ENCODE measurements around the gene TNXB. TPM values are rescaled to one million over a fixed set of nuclear protein-coding genes. Genes with fewer than 3 reads are reported as not detected.

The TNXB gene
- total and polyA plus RNA-seq, 9 of the 15 experiments (the other 6 are each of a cell fraction or from before 2014, with no cell fraction given): 0.14 to 28.1 (median 12.4) TPM

DNA sequence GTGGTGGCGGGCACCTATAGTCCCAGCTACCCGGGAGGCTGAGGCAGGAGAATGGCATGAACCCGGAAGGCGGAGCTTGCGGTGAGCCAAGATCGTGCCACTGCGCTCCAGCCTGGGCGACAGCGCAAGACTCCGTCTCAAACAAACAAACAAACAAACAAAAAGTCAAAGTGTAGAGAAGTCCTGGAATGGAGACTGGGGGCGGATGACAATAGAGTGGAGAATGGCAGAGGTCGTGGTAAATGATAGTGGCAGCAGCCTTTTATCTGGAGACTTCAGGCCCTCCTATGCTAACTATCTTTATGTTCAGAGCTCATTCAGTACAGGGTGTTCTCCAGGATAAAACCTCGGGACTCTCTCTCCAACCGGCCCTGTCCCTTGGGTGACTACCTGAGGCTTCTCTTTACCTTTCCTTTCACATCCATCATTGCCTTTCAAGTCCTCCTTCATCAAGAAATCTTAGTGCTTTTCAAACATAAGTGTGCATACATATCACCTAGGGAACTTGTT lies 22.4 kb upstream of the TNXB start (continued):
- no peak for TF ChIP-seq HNRNPH1 (optimal IDR thresholded peaks at IDR 0.05; ENCODE audit: low read depth, low read length)
- TF ChIP-seq HBP1 (CRISPR knock-in tag; IDR thresholded peaks at IDR 0.05): peak; percentile 74; the same call in 1 of the 2 replicates
- TF ChIP-seq, protein P1, sequence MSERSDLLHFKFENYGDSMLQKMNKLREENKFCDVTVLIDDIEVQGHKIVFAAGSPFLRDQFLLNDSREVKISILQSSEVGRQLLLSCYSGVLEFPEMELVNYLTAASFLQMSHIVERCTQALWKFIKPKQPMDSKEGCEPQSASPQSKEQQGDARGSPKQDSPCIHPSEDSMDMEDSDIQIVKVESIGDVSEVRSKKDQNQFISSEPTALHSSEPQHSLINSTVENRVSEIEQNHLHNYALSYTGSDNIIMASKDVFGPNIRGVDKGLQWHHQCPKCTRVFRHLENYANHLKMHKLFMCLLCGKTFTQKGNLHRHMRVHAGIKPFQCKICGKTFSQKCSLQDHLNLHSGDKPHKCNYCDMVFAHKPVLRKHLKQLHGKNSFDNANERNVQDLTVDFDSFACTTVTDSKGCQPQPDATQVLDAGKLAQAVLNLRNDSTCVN (CRISPR knock-in tag; IDR thresholded peaks at IDR 0.05): peak; percentile 89; the same call in 1 of the 2 replicates
- peak; percentile 72 for TF ChIP-seq CREM (IDR thresholded peaks at IDR 0.05; ENCODE audit: low read depth)
- no peak for TF ChIP-seq ZNF436 (CRISPR knock-in tag; IDR thresholded peaks at IDR 0.05)
- peak; percentile 86 for TF ChIP-seq THRB (CRISPR knock-in tag; conservative IDR thresholded peaks at IDR 0.05)
- TF ChIP-seq SMARCA4 (IDR thresholded peaks at IDR 0.05): peak; percentile 99
- TF ChIP-seq, protein P2, sequence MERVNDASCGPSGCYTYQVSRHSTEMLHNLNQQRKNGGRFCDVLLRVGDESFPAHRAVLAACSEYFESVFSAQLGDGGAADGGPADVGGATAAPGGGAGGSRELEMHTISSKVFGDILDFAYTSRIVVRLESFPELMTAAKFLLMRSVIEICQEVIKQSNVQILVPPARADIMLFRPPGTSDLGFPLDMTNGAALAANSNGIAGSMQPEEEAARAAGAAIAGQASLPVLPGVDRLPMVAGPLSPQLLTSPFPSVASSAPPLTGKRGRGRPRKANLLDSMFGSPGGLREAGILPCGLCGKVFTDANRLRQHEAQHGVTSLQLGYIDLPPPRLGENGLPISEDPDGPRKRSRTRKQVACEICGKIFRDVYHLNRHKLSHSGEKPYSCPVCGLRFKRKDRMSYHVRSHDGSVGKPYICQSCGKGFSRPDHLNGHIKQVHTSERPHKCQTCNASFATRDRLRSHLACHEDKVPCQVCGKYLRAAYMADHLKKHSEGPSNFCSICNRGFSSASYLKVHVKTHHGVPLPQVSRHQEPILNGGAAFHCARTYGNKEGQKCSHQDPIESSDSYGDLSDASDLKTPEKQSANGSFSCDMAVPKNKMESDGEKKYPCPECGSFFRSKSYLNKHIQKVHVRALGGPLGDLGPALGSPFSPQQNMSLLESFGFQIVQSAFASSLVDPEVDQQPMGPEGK (CRISPR knock-in tag; IDR thresholded peaks at IDR 0.05; ENCODE audit: borderline replicate concordance): no peak
- peak; percentile 60; the same call in 1 of the 2 replicates for TF ChIP-seq ZNF24 (IDR thresholded peaks at IDR 0.05)
- 0 out of 2 replicates have a peak, but pooled peaks have one; percentile 16 for TF ChIP-seq NKRF (IDR thresholded peaks at IDR 0.05; ENCODE audit: borderline replicate concordance)
- no peak for TF ChIP-seq ZNF778 (CRISPR knock-in tag; IDR thresholded peaks at IDR 0.05)
- peak; percentile 92 for TF ChIP-seq MECOM (CRISPR knock-in tag; IDR thresholded peaks at IDR 0.05)
- no peak for TF ChIP-seq BCLAF1 (IDR thresholded peaks at IDR 0.05; ENCODE audit: borderline replicate concordance in 1 of 2, control insufficient read depth in 1 of 2, low read depth in 2 of 2, low read length in 1 of 2)
- TF ChIP-seq TARDBP (IDR thresholded peaks at IDR 0.05): peak; percentile 97
- TF ChIP-seq EHMT2 (IDR thresholded peaks at IDR 0.05): peak; percentile 77; the same call in 1 of the 2 replicates
- peak; percentile 99 for TF ChIP-seq PML (IDR thresholded peaks at IDR 0.05; ENCODE audit: low read length)

Data from K562 (cell line).